SK-N-SH (cell line): ENCODE results near the gene CD209. TPM values are rescaled to one million over a fixed set of nuclear protein-coding genes. Genes with fewer than 3 reads are reported as not detected.

ENCODE experiments used
- CTCF ChIA-PET: fragments of 300-600, 350-600 bp; formaldehyde crosslinking; extraction: SDS; loops from one replicate; lab custom pipeline; 2021; lab: Yijun Ruan, JAX
- POLR2A ChIA-PET: fragments of 350-600 bp; sonication (Branson Sonifier 250); formaldehyde crosslinking; extraction: SDS; loops from one replicate; lab custom pipeline; 2020; ENCODE audit warnings: antibody characterized with exemption, inconsistent platforms; lab: Yijun Ruan, JAX
- DNase-seq: peaks from one replicate; pipeline ENCODE4 v3.0.0; 2012
- H2AFZ ChIP-seq: fragments of 200-600 bp; sonication (generic); 2 replicates; pipeline ENCODE4 v1.8.1; 2016; ENCODE audit warnings: antibody characterized with exemption, mild to moderate bottlenecking, low read depth
- H3F3A ChIP-seq: fragments of 200-600 bp; sonication (generic); replicated peaks from 2 replicates; pipeline ENCODE3; 2016; ENCODE audit warnings: antibody characterized with exemption, mild to moderate bottlenecking; ENCODE audit not compliant: insufficient read depth
- H3K27ac ChIP-seq, 2 experiments: fragments of 200-500 bp in 1 of 2; fragments of 200-600 bp in 1 of 2; sonication (Bioruptor generic) in 1 of 2; sonication (generic), shearing (Covaris generic) in 1 of 2; 2 replicates each; pipeline versions ENCODE4 v1.5.1 to v1.6.1; 2014 to 2016; ENCODE audit warnings: low read depth in 2 of 2, inconsistent platforms in 1 of 2, low read length in 1 of 2, mild to moderate bottlenecking in 1 of 2, mixed read lengths in 1 of 2
- H3K27me3 ChIP-seq: fragments of 200-600 bp; sonication (generic), shearing (Covaris generic); 2 replicates; pipeline ENCODE4 v1.6.1; 2016; ENCODE audit warnings: mixed run types; ENCODE audit not compliant: insufficient read depth
- H3K36me3 ChIP-seq, 2 experiments: fragments of 200-500 bp in 1 of 2; fragments of 200-600 bp in 1 of 2; sonication (Bioruptor generic) in 1 of 2; sonication (generic) in 1 of 2; replicated peaks in 1 of 2; 2 replicates each; pipeline versions ENCODE3 to v1.5.1; 2014 to 2016; ENCODE audit warnings: low read length in 1 of 2, mild to moderate bottlenecking in 1 of 2; ENCODE audit not compliant: insufficient read depth in 2 of 2, control insufficient read depth in 1 of 2
- H3K4me1 ChIP-seq, 2 experiments: fragments of 200-500 bp in 1 of 2; fragments of 200-600 bp in 1 of 2; sonication (Bioruptor generic) in 1 of 2; sonication (generic), shearing (Covaris generic) in 1 of 2; 2 replicates each; pipeline versions ENCODE4 v1.5.1 to v1.6.1; 2014 to 2016; ENCODE audit warnings: low read depth in 1 of 2, low read length in 1 of 2, mixed run types in 1 of 2; ENCODE audit not compliant: insufficient read depth in 2 of 2, control insufficient read depth in 1 of 2
- H3K4me2 ChIP-seq: fragments of 200-600 bp; sonication (generic), shearing (Covaris generic); 2 replicates; pipeline ENCODE4 v1.6.1; 2017; ENCODE audit warnings: mixed run types
- H3K4me3 ChIP-seq, 2 experiments: fragments of 200-500 bp in 1 of 2; fragments of 200-600 bp in 1 of 2; sonication (Bioruptor generic) in 1 of 2; sonication (generic), shearing (Covaris generic) in 1 of 2; 2 replicates each; pipeline versions ENCODE4 v1.5.1 to v1.8.1; 2014 to 2016; ENCODE audit warnings: low read depth in 2 of 2, inconsistent platforms in 1 of 2, low read length in 1 of 2, mild to moderate bottlenecking in 1 of 2, mixed read lengths in 1 of 2, moderate library complexity in 1 of 2
- H3K79me2 ChIP-seq: fragments of 200-600 bp; sonication (generic); 2 replicates; pipeline ENCODE4 v1.8.1; 2017; ENCODE audit warnings: mild to moderate bottlenecking; ENCODE audit not compliant: insufficient read depth
- H3K9ac ChIP-seq: fragments of 200-600 bp; sonication (generic); 2 replicates; pipeline ENCODE4 v1.6.1; 2017; ENCODE audit warnings: mixed run types
- H3K9me2 ChIP-seq: fragments of 200-600 bp; sonication (generic); 2 replicates; pipeline ENCODE4 v1.6.1; 2017; ENCODE audit warnings: mixed run types
- H3K9me3 ChIP-seq: fragments of 200-600 bp; sonication (generic); 2 replicates; pipeline ENCODE4 v1.6.1; 2017; ENCODE audit warnings: mixed run types, mild to moderate bottlenecking, moderate library complexity
- H4K20me1 ChIP-seq: fragments of 200-600 bp; sonication (generic); 2 replicates; pipeline ENCODE4 v1.6.1; 2017; ENCODE audit warnings: mild to moderate bottlenecking, mixed run types; ENCODE audit not compliant: insufficient read depth
- CHD2 ChIP-seq: fragments of 150-350 bp; IDR thresholded peaks from 2 replicates; pipeline ENCODE4 v1.6.1; 2018; ENCODE audit warnings: low read length; ENCODE audit not compliant: partially characterized antibody
- ELF1 ChIP-seq: IDR thresholded peaks from 2 replicates; pipeline ENCODE4 v1.4.0; 2012
- EZH2phosphoT487 ChIP-seq: fragments of 200-600 bp; sonication (generic); IDR thresholded peaks from 2 replicates; pipeline ENCODE4 v1.6.1; 2017; ENCODE audit warnings: low read depth, mixed run types, mild to moderate bottlenecking, antibody characterized with exemption, moderate library complexity, borderline replicate concordance
- NFIC ChIP-seq: IDR thresholded peaks from 2 replicates; pipeline ENCODE4 v1.4.0; 2012; ENCODE audit warnings: borderline replicate concordance
- POLR2AphosphoS5 ChIP-seq: IDR thresholded peaks from 2 replicates; pipeline ENCODE4 v1.6.1; 2012; ENCODE audit warnings: low read depth, low read length
- RAD21 ChIP-seq: IDR thresholded peaks from 2 replicates; pipeline ENCODE4 v1.6.1; 2012; ENCODE audit warnings: mild to moderate bottlenecking, low read length
- RFX5 ChIP-seq: IDR thresholded peaks from 2 replicates; pipeline ENCODE4 v1.6.1; 2012; ENCODE audit warnings: mild to moderate bottlenecking, improper control_type of control experiment, low read length
- SMC3 ChIP-seq: IDR thresholded peaks from 2 replicates; pipeline ENCODE4 v1.6.1; 2012; ENCODE audit warnings: low read depth, low read length, improper control_type of control experiment
- TCF12 ChIP-seq: IDR thresholded peaks from 2 replicates; pipeline ENCODE4 v1.4.0; 2012
- TEAD4 ChIP-seq: IDR thresholded peaks from 2 replicates; pipeline ENCODE4 v1.4.0; 2012; ENCODE audit warnings: mild to moderate bottlenecking, borderline replicate concordance; ENCODE audit not compliant: insufficient read depth
- YY1 ChIP-seq: IDR thresholded peaks from 2 replicates; pipeline ENCODE4 v1.4.0; 2012; ENCODE audit warnings: low read depth, mild to moderate bottlenecking
- WGBS: methylation state at CpG from one replicate; pipeline ENCODE4 v1.1.6; 2017; ENCODE audit warnings: low lambda C conversion rate; 5-methylcytosine and 5-hydroxymethylcytosine counted together
- polyA plus RNA-seq, 3 experiments: library from polyadenylated mRNA; depleted of rRNA; stranded (reverse); fragments of >200 nt; gene quantifications; 2 replicates each; pipeline ENCODE4 v1.2.3, GENCODE V29; 2012
- TF ChIP-seq, protein P1 (sequence below): IDR thresholded peaks from 2 replicates; pipeline ENCODE4 v1.6.1; 2012; ENCODE audit warnings: mild to moderate bottlenecking, low read depth, low read length, moderate library complexity
- TF ChIP-seq, protein P2 (sequence below): IDR thresholded peaks from 2 replicates; pipeline ENCODE4; 2012
- TF ChIP-seq, protein P3 (sequence below): fragments of 200-600 bp; sonication (generic); IDR thresholded peaks from 2 replicates; pipeline ENCODE4 v1.6.1; 2017; ENCODE audit warnings: antibody characterized with exemption, mild to moderate bottlenecking, moderate library complexity
- TF ChIP-seq, protein P4 (sequence below): IDR thresholded peaks from 2 replicates; pipeline ENCODE4 v1.4.0; 2012; ENCODE audit warnings: low read depth, borderline replicate concordance
- TF ChIP-seq, protein P5 (sequence below): fragments of 150-350 bp; IDR thresholded peaks from 2 replicates; pipeline ENCODE4 v1.6.1; 2016; ENCODE audit warnings: mild to moderate bottlenecking, low read depth, low read length

The CD209 gene
- polyA plus RNA-seq, 1 of the 3 experiments (the other 2 are of a cell fraction), result not detected

DNA sequence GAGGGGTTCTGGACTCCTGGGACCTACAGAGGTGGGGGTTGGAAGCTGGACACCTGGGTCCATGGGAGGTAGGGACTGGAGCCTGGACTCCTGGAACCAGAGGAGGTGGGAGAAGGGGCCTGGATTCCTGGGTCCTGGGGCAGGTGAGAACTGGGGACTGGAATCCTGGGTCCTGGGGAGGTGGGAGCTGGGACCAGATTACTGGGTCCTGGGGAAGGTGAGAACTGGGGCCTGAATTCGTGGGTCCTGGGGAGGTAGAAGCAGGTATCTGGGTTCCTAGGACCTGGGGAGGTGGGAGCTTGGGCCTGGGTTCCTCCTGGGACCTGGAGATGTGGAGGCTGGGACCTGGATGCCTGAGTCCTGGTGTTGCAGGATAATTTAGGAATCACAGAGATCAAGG lies 16.4 kb upstream of the CD209 start:
- TF ChIP-seq CHD2 (no peak), TEAD4 (no peak), ELF1 (no peak), RFX5 (no peak), SMC3 (no peak), EZH2phosphoT487 (no peak), YY1 (no peak), TCF12 (no peak), NFIC (no peak), RAD21 (no peak), POLR2AphosphoS5 (no peak)
- TF ChIP-seq, protein P1, sequence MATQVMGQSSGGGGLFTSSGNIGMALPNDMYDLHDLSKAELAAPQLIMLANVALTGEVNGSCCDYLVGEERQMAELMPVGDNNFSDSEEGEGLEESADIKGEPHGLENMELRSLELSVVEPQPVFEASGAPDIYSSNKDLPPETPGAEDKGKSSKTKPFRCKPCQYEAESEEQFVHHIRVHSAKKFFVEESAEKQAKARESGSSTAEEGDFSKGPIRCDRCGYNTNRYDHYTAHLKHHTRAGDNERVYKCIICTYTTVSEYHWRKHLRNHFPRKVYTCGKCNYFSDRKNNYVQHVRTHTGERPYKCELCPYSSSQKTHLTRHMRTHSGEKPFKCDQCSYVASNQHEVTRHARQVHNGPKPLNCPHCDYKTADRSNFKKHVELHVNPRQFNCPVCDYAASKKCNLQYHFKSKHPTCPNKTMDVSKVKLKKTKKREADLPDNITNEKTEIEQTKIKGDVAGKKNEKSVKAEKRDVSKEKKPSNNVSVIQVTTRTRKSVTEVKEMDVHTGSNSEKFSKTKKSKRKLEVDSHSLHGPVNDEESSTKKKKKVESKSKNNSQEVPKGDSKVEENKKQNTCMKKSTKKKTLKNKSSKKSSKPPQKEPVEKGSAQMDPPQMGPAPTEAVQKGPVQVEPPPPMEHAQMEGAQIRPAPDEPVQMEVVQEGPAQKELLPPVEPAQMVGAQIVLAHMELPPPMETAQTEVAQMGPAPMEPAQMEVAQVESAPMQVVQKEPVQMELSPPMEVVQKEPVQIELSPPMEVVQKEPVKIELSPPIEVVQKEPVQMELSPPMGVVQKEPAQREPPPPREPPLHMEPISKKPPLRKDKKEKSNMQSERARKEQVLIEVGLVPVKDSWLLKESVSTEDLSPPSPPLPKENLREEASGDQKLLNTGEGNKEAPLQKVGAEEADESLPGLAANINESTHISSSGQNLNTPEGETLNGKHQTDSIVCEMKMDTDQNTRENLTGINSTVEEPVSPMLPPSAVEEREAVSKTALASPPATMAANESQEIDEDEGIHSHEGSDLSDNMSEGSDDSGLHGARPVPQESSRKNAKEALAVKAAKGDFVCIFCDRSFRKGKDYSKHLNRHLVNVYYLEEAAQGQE, result no peak
- TF ChIP-seq, protein P2, sequence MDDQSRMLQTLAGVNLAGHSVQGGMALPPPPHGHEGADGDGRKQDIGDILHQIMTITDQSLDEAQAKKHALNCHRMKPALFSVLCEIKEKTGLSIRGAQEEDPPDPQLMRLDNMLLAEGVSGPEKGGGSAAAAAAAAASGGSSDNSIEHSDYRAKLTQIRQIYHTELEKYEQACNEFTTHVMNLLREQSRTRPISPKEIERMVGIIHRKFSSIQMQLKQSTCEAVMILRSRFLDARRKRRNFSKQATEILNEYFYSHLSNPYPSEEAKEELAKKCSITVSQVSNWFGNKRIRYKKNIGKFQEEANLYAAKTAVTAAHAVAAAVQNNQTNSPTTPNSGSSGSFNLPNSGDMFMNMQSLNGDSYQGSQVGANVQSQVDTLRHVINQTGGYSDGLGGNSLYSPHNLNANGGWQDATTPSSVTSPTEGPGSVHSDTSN, result no peak
- TF ChIP-seq, protein P3, sequence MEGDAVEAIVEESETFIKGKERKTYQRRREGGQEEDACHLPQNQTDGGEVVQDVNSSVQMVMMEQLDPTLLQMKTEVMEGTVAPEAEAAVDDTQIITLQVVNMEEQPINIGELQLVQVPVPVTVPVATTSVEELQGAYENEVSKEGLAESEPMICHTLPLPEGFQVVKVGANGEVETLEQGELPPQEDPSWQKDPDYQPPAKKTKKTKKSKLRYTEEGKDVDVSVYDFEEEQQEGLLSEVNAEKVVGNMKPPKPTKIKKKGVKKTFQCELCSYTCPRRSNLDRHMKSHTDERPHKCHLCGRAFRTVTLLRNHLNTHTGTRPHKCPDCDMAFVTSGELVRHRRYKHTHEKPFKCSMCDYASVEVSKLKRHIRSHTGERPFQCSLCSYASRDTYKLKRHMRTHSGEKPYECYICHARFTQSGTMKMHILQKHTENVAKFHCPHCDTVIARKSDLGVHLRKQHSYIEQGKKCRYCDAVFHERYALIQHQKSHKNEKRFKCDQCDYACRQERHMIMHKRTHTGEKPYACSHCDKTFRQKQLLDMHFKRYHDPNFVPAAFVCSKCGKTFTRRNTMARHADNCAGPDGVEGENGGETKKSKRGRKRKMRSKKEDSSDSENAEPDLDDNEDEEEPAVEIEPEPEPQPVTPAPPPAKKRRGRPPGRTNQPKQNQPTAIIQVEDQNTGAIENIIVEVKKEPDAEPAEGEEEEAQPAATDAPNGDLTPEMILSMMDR, result no peak
- TF ChIP-seq, protein P4, sequence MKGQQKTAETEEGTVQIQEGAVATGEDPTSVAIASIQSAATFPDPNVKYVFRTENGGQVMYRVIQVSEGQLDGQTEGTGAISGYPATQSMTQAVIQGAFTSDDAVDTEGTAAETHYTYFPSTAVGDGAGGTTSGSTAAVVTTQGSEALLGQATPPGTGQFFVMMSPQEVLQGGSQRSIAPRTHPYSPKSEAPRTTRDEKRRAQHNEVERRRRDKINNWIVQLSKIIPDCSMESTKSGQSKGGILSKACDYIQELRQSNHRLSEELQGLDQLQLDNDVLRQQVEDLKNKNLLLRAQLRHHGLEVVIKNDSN, result no peak
- TF ChIP-seq, protein P5, sequence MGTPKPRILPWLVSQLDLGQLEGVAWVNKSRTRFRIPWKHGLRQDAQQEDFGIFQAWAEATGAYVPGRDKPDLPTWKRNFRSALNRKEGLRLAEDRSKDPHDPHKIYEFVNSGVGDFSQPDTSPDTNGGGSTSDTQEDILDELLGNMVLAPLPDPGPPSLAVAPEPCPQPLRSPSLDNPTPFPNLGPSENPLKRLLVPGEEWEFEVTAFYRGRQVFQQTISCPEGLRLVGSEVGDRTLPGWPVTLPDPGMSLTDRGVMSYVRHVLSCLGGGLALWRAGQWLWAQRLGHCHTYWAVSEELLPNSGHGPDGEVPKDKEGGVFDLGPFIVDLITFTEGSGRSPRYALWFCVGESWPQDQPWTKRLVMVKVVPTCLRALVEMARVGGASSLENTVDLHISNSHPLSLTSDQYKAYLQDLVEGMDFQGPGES, result no peak

More for the DNA sequence above, 16.4 kb upstream of the CD209 start:
- WGBS, result 0% methylated on average over 1 of the region's 1 CpG
- POLR2A ChIA-PET, result no interaction called here
- Histone ChIP-seq H2AFZ (no peak overlapping the region), H3K36me3 (no peaks in the 10 kb centered on the region), H3K27me3 (peaks cover 40% of the 10 kb centered on the region), H3K9ac (no peak overlapping the region), H3K27ac (no peak overlapping the region), H3K4me2 (no peak overlapping the region), H3K9me2 (no peaks in the 10 kb centered on the region), H3K4me3 (no peak overlapping the region), H3F3A (no peaks in the 10 kb centered on the region), H3K9me3 (no peaks in the 10 kb centered on the region; the same call in 1 of the 2 replicates), H3K79me2 (no peaks in the 10 kb centered on the region), H4K20me1 (no peaks in the 10 kb centered on the region), H3K4me1 (no peaks in the 10 kb centered on the region)
- DNase-seq, result no peak
- CTCF ChIA-PET, result interaction anchor here (0.7 to 1.6 kb wide), 3 partner anchors 36 to 417 kb away, joined by 3 to 5 read pairs (median 4); partner anchors contain the start of gene TRAPPC5
